CD4-positive, alpha-beta T cell treated with Interleukin-12 subunit alpha and Interleukin-12 subunit beta, for 1 hour (primary cell): ENCODE measurements around the gene RASA4B.
"Not testable (repeated sequence)": the region's sequence is repeated elsewhere in the genome, so short reads cannot be mapped to it uniquely, and the experiment has no call there.

Experiments
- DNase-seq: peaks from one replicate; pipeline ENCODE4 v3.0.0-alpha.2; 2020

Gene RASA4B

DNA sequence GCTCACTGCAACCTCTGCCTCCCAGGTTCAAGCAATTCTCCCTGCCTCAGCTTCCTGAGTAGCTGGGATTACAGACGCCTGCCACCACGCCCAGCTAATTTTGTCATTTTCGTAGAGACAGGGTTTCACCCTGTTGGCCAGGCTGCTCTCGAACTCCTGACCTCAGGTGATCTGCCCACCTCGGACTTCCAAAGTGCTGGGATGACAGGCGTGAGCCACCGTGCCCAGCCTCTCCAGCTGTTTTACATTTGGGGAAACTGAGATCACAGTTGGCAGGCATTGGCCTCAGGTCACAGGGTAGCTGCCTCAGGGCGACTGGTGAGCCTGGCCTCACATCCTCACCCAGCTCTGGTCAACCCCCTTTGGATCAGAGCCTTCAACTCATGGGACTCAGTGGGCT is 7.0 kb downstream of the RASA4B start:
- DNase-seq: not testable (repeated sequence)

DNA sequence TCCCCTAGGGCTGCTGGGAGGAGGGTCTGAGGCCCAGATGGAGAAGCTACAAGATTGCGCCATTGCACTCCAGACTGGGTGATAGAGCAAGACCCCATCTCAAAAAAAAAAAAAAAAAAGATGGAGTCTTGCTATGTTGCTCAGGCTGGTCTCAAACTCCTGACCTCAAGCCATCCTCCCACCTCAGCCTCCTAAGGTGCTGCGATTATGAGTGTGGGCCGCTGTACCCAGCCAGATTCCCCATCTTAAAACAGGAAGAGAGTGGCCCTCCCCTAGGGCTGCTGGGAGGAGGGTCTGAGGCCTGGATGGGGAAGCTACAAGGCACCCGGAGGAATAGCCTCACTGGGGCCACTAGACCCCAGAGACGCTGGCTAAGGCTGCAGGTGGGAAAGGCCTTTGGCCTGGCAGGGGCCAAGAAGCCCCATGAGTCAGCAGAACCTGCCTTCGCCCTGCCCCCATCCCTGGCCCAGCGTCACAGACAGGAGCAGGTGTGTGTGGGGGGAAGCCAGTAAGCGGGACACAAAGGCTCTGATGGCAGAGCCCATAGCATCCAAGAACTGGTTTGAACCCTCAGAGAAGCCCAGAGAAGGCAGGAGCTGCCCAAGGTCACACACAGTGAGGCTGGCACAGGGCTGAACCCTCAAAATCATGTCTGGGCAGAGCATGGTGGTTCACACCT is 10.0 kb downstream of the RASA4B start:
- DNase-seq: not testable (repeated sequence)

DNA sequence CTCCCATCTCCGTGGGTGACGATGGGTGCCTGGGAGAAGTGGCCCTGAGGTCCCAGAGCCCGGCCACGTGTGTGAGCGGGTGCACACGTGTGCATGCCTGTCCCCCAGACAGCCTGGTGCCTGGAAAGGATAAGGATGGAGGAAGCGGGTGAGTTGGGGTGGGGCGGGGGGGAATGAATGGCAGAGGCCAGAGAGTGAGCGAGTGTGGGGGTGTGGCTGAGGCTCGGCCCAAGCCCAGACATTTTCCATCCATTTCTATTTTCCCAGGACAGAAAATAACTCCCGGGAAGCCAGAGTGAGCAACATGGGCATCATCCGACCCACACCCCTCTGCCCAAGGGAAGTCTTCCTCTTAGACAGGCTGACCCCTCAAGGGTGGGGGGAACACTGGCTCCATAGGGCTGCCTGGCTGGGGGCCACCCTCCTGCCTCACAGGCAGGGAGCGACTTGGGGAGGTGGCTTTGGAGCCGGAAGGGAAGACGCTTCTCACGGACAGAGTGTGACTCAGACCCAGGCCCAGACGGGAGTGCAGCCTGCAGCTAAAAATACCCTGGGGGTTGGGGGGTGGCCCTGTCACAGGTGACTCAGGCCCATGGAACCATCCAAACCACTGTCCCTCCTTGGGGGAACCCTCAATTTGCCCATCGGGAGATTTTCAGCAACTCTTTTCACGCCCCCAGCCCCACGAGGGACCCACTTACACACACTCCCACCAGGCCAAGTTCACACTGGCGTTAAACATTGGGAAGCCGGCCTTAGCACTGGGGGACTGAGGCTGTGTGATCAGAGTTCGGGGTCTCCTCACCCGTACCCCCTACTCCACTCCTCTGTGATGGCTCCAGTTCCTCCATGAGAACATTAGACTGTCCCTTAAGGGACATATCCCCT is 12.0 kb downstream of the RASA4B start:
- not testable (repeated sequence) for DNase-seq

DNA sequence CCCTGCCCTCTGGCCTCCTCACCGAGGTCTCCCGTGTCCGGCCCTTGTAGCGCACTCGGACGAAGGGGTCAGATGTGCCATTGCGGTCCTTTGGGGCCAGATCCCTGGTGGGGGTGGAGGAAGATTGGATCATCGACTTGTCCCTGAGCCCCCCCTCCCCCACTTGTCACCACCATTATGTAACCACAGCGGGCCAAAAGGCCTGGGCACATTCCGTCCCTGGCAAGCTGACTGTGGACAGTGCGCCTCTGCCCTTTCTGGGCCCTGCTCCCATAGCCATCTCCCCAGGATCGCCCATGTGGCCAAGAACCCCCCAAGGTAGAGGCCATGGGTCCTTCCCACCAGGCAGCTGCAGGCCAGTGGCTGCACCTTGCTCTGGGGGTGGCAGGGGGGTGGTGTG is 14.4 kb downstream of the RASA4B start:
- DNase-seq: not testable (repeated sequence)

DNA sequence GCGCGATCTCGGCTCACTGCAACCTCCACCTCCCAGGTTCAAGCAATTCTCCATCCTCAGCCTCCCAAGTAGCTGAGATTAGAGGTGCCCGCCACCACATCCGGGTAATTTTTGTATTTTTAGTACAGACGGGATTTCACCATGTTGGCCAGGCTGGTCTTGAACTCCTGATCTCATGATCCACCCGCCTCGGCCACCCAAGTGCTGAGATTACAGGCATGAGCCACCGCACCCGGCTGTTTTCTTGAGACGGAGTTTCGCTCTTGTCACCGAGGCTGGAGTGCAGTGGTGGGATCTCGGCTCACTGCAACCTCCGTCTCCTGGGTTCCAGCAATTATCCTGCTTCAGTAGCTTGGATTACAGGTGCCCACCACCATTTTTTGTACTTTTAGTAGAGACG is 19.3 kb downstream of the RASA4B start:
- not testable (repeated sequence) for DNase-seq

DNA sequence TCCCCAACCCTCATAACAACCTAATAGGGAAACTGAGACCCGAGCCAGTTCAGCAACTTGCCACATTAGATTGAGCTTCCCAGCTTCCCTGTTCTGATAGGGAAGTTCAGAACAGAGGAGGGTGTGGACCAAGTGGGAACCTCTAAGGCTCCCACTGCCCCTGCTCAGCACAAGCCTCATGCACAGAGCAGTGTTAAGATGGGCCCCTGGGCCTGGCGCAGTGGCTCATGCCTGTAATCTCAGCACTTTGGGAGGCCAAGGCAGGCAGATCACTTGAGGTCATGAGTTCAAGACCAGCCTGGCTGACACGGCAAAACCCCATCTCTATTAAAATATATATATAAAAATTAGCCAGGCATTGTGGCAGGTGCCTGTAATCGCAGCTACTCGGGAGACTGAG is 20.3 kb downstream of the RASA4B start:
- not testable (repeated sequence) for DNase-seq

DNA sequence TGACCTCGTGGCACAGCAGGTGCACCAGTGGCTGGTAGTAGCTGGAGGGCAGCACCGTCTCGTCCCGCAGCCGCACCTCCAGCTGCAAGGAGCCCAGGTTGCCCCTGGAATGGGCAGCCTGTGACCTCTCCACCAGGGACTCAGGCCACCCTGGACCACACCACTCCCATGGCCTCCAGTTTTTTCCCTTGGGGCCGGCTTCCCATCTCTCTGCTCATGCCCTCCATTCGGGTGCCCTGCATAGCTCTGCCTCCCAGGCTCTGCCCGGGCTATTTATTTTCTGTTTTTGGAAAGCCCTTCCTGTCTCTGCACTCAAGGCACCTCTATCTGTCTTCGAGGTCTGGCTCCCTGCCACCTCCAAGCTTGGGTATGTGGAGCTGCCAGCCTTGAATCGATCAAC is 20.7 kb downstream of the RASA4B start:
- DNase-seq: not testable (repeated sequence)

DNA sequence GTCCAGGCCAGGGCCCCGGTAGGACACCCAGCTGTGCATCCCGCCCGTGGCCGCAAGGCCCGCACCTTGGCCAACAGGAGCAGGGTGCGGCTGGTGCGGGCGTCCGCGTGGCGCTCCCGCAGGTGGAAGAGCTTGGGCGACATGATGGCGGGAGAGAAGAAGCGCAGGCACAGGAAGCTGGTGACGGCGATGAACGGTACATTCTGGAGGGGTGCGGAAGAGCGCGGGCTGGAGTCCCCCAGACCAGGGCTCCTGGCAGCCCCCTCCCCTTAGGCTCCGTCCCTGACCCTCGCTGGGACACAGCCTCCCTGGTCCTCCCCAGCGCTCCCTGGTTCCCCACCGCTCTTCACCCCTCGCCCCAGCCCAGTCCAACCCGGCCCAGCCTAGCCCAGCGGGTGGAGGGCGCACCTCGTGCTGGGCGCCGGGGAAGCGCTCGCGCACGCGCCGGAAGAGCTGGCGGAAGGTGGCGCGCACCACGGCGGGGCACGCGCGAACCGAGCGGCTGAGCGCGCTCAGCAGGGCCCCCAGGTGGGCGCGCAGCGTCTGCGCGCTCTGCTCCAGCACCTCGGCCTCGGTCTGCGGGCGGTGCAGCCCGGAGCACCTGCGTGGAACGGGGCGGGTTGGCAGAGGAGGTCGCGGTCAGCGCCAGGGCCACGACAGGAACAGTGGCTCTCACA is 23.0 kb downstream of the RASA4B start:
- DNase-seq: not testable (repeated sequence)

DNA sequence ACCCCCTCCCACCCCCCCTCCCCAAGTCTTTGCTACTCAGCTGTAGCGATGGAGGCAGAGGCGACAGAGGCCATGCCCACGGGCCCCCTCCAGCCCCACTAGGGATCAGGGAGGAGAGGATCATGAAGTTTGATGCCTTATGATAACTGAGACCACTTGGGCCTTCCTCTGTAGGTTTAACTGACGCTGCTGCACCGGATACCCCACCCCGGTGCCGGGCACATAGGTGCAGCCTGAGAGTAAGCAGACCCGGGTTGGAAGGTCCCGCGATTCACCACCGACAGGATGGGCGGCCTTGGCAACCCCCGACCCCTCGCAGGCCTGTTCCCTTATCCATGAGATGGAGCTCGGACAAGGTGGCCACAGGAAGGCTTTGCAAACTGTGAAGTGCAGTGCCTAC is 23.6 kb downstream of the RASA4B start:
- DNase-seq: peak; percentile 40

DNA sequence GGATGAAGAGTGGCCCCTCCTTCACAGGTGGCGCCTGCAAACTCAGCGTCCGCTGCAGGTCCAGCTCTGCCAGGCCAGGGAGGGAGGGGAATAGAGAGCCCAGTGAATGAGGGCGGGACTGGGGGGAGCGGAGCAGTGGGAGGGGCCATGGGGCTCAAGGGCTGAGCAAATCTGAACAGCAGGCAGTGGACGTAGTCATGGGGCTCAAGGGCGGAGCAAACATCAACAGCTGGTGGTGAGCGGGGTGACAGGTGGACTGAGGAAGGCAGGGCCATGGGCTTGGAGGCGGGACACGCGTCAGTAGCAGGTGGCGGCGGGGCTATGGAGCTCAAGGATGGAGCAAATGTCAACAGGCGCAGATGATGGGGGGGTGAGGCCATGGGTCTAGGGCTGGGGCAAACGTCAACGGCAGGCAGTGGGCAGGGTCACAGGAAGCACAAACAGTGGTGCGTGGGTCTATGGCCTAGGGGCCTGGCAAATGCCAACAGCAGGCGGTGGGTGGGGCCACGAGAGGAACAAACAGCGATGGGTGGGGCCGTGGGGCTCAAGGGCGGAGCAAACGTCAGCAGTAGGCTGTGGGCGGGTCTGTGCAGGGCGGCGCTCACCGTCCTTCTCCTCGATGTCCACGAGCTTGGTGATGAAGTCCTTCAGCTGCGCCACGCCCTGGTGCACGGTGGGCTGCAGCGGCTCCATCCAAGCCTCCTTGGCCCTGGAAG is 24.2 kb downstream of the RASA4B start:
- not testable (repeated sequence) for DNase-seq

DNA sequence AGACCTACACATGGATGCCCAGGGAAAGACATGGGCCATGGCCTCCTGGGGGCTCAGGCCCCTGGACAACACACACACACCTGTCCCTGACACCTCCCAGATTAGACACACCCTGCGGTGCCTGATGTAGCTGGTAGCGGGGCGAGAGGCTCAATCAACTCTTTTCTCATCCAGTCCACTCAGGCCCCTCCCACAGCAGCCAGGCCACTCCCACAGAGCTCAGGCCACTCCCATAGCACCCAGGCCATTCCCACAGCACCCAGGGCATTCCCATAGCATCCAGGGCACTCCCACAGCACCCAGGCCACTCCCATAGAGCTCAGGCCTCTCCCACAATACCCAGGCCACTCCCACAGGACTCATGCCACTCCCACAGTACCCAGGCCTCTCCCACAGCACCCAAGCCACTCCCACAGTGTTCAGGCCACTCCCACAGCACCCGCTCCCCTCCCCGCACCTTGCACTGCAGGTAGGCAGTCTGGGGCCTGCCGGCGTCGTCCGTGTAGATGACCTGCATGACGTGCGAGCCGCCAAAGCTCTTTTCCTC is 27.0 kb downstream of the RASA4B start:
- DNase-seq: peak; percentile 53

DNA sequence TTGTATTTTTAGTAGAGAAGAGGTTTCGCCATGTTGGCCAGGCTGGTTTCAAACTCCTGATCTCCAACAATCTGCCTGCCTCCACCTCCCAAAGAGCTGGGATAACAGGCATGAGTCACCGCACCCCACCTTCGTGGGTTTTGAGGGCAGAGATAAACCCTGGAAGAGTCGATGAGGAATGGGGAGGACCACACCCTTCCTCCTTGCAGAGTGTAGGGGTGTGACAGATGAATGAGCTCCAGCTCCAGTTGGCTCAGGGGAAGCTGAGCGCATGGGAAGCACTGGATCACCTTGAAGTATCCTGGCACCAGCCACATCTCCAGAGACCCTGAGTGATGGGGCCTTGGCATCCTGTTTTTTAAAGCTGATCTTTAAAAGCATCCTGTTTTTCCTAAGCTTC is 33.3 kb downstream of the RASA4B start:
- DNase-seq: not testable (repeated sequence)

DNA sequence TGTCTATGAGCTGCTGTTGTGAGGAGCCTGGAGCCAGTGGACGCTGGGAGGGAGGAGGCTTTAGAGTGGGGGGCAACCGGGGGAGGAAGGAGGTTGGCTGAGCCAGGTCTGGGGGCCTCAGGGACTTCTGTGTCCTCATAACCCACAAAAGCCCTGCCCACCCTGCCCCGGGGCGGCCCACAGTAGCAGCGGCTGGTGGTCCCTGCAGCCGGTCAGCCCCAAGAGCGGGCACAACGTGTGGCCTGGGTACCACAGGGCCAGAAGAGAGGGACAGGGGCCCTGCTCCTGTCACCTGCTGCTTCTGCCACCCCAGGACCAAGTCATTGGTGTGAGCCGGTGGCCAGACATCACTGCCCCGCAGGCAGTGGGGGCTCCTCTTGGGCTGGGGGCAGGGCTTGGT is 35.6 kb downstream of the RASA4B start:
- DNase-seq: not testable (repeated sequence)

DNA sequence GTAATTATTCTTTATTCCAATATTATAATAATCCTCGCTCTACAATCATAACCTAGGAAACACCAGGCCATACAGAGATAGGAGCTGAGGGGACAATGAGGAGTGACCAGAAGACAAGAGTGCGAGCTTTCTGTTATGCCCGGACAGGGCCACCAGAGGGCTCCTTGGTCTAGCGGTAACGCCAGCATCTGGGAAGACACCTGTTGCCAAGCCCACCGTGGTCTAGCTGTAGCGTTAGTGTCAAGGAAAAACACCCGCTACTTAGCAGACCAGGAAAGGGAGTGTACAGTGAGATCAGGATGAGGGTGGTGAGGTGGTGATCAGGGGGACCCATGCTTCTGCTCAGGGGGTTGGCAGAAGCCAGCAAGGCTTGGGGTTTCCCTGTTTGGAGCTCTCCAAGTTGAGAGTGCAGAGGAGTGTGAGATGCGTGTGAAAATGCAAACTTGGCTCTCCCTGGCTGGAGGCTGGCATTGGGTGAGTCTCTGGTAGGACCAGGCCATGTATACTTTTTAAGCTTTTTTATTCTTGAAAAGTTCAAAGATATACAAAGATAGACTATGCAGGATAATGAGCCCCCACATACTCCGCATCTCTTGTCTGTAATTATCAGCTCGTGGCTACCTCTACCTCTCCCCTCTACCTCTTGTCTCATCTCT is 37.5 kb downstream of the RASA4B start:
- DNase-seq: peak; percentile 40

DNA sequence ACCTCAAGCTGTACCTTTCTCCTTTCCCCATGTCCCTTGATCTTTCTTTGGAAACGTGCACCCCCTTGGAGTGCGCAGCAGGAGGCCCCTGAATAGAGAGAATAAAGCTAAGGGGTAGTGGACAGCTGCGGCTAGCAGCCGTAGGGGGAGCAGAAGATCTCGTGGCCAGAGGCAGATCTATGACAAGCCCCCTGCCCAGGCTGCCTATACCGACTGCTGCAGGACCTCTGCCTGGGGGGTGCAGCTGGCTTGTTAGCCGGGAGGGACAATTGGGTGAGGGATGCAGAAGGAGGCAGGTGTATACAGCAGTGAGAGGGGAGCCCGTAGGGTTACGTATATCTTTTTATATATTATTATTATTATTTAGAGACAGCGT is 38.4 kb downstream of the RASA4B start:
- not testable (repeated sequence) for DNase-seq

DNA sequence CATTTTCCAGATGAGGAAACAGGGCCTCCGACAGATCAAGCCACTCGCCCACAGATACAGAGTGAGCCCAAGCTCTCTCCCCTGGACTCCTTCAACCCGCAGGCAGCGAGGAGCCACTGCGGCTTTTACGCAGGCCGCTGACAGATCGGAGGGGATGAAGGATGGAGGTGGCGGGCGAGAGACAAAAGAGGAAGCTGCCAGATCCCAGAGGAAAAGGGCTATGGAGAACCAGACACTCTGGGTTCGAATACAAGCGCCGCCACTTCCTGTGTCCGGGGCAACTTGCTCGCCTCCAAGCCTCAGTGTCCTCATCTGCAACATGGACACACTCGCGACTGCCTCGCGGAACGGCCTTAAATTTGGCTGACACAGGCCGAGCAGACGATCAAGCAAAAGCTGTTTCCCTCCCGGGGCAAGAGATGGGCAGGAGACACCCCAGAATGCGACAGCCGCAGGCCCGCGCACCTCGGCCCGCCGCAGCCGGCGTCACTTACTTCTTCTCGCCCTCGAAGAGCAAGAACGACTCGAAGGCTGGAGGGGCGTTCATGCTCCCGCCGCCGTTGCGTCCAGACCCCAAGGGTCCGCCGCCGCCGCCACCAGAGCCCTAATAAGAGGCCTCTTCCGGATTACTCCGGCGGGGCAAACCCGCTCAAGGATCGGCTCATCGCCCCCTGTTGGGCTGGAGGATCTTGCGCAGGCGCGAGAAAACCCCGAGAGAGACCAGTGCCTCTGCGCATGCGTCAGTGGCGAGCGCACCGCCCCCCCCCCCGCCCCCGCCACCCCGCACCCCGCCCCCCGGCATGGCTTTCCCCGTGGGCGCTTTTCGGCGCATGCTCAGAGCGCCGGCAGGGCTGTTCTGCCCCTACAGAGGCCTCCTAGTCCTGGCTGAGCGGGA is 39.0 kb downstream of the RASA4B start, which contains the start of gene POLR2J:
Gene POLR2J, minus strand, starts transcription at position 609 of the 895 bp plus-strand sequence. Its CDS starts 62 bp downstream, at position 547.
- peak; percentile 96 for DNase-seq

DNA sequence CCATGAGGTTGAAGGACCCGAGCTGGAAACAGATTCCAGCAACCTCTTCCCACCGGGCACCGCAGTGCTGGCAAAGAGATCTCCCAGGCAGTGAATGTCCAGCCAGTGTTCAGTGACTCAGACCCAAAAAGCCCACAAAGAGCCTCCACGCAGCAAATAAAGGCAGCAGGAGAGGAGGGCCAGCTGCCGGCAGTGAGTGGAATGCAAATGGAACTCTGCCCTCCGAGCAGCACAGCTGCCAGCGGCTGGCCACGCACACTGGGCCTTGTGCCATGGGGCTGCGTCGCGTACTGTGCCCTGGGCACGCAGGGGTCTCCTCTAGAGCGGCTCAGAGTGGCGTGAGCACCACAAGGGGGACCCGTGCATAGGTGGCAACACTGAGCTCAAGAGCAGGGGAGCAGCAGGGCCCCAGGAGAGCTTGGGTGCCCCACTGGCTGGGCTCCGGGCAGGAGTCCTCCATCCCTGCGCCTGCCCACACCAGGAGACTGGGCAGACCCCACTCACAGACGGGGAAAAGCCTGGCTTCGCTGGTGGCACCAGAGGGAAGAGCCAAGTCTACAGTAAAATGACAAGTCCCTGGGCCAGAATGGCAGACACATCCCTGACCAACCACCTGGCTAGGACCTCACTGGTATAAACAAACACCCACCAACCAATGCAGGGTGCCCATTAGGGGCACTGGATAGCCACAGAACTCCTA is 42.7 kb downstream of the RASA4B start:
- not testable (repeated sequence) for DNase-seq

DNA sequence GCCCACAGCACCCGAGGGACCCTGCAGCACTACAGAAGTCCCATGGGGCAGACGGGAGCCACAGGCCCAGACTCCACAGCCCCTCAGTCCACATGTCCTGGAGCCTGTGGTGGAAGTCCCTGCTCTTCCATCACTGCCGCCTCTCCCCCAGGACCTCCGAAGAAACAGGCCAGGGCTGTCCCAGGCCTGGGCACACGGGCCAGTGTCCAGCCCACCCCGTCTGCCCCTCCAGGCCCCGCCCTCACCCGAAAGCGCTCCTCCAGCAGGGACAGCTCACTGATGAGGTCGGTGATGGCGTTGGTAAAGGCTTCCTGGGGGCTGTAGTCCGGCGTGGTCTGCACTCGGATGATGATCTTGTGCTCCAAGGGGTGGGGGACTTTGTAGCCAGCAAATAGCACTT is 43.5 kb downstream of the RASA4B start:
- not testable (repeated sequence) for DNase-seq

DNA sequence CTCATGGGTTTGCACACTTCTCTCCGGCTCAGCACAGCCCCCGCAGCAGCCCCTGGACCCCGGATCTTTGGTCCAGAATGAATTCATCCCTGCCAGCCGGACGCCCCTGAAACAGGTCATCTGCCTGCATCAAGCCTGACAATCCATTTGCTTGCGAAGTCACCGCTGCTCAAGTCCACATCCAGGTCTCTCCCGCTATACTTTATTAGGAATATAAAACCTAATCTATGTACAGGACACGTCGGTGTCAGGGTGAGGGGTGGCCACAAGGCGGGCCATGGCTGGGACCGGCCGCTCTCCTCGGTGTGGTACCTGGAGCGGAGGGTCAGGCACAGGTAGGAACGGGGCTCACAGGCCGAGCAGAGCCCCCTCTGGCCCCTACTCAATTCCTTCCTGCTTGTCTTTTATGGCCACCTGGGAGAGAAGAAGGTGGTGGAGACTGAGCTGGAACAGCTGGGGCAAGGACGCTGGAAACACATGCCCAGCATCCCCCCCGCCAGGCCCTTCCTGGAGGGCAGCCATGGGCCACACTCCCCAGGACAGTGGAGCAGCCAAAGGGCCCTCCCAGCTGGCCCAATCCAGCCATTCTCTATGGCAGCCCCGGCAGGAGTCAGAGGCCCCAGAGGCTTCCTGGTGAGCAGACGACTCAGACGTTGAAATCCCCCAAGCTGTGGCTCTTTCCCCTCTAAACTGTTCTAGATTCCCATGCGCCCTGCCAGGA is 44.1 kb downstream of the RASA4B start:
- no peak for DNase-seq
